ENCODE data around the gene MAGI2. TPM values are rescaled to one million over a fixed set of nuclear protein-coding genes. Genes with fewer than 3 reads are reported as not detected.
"Not testable (repeated sequence)": the region's sequence is repeated elsewhere in the genome, so short reads cannot be mapped to it uniquely, and the experiment has no call there.

The MAGI2 gene
- total RNA-seq, 2 experiments from 2014 or later = 0.03 to 0.17 TPM

DNA sequence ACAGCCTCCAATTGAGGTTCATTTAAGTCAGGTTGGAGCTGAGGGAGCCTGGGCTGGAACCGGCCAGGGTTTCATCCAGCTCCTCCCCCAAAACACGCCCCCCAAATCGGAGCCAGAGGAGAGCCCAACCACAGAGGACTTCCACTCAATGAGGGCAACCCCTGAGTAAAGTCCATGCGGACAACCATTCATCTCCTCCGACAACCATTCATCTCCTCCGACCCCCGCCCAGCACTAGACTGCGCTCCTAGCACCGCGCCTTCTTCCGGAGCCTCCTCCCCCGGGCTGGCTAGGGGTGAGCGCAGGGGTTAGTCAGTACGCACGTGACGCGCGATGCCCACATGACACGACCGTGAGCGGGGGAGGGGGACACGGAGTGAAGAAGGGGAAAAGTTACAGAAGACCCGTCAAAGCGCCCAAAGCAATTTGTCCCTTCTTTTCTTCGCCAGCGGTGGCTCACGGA, 1.4 kb downstream of the MAGI2 start:
- no peaks in the 10 kb centered on the region for H4K20me1 ChIP-seq (ENCODE audit: insufficient read depth, low read length)
- no TSS peak for BruUV-seq (replicated peaks)
- H3K4me2 ChIP-seq (ENCODE audit: low read length) = no peak overlapping the region
- no peaks in the 10 kb centered on the region for H3K36me3 ChIP-seq (ENCODE audit: insufficient read depth, low read length)
- ChIA-PET CTCF (ENCODE audit: unreplicated experiment) (no interaction called here), POLR2A (no interaction called here)
- no peak overlapping the region for H3K4me3 ChIP-seq (ENCODE audit: low read depth, low read length, poor library complexity, severe bottlenecking)
- H3K9me2 ChIP-seq (ENCODE audit: insufficient read depth, low read length) = no peaks in the 10 kb centered on the region
- H3K27ac ChIP-seq (ENCODE audit: low read depth, low read length, poor library complexity, severe bottlenecking) = no peak overlapping the region
- TF ChIP-seq EZH2phosphoT487 (IDR thresholded peaks at IDR 0.05; ENCODE audit: borderline replicate concordance, low read depth, low read length) (no peak), CTCF (conservative IDR thresholded peaks at IDR 0.05; ENCODE audit: low read length) (no peak)
- no peak for DNase-seq (ENCODE audit: low spot score)
- no peaks in the 10 kb centered on the region for H3K9me3 ChIP-seq (ENCODE audit: low read length)
- intact Hi-C loops (cut with micrococcal nuclease; ENCODE audit: unreplicated experiment) = no loop called here
- H2AFZ ChIP-seq (ENCODE audit: low read length) = no peak overlapping the region
- H3K4me1 ChIP-seq (ENCODE audit: insufficient read depth, low read length, poor library complexity, severe bottlenecking) = no peaks in the 10 kb centered on the region
- H3K79me2 ChIP-seq (ENCODE audit: insufficient read depth, low read depth, low read length) = no peaks in the 10 kb centered on the region

DNA sequence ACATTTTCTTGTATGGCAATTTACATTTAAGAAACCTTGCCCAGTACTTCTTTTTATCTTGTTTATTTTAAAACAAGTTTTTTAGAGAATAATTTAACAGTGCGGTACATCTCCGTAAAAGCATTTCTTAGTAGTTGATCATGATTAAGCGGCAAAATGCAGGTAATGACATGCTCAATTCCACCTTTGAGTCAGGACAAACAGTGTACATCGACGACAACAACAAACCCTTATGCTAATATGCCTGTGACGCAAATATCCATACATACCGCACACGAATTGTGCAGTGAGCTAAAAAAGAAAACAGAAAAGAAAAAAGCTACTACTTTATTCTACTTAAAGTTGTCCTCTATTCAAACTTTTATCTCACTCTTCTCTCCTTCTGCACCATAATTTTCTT, 1.9 kb downstream of the MAGI2 start:
- no peaks in the 10 kb centered on the region for H4K20me1 ChIP-seq (ENCODE audit: insufficient read depth, low read length)
- no peak overlapping the region for H3K27ac ChIP-seq (ENCODE audit: low read depth, low read length, poor library complexity, severe bottlenecking)
- POLR2A ChIA-PET = no interaction called here
- no peak for DNase-seq (ENCODE audit: low spot score)
- H3K4me2 ChIP-seq (ENCODE audit: low read length) = no peak overlapping the region
- H3K79me2 ChIP-seq (ENCODE audit: insufficient read depth, low read depth, low read length) = no peaks in the 10 kb centered on the region
- no peak overlapping the region for H3K4me3 ChIP-seq (ENCODE audit: low read depth, low read length, poor library complexity, severe bottlenecking)
- CTCF ChIA-PET (ENCODE audit: unreplicated experiment) = no interaction called here
- no peaks in the 10 kb centered on the region for H3K9me2 ChIP-seq (ENCODE audit: insufficient read depth, low read length)
- no peak for TF ChIP-seq EZH2phosphoT487 (IDR thresholded peaks at IDR 0.05; ENCODE audit: borderline replicate concordance, low read depth, low read length)
- TF ChIP-seq CTCF (conservative IDR thresholded peaks at IDR 0.05; ENCODE audit: low read length) = no peak
- H2AFZ ChIP-seq (ENCODE audit: low read length) = no peak overlapping the region
- intact Hi-C loops (cut with micrococcal nuclease; ENCODE audit: unreplicated experiment) = no loop called here
- BruUV-seq (replicated peaks) = no TSS peak
- no peaks in the 10 kb centered on the region for H3K9me3 ChIP-seq (ENCODE audit: low read length)
- no peaks in the 10 kb centered on the region for H3K36me3 ChIP-seq (ENCODE audit: insufficient read depth, low read length)
- H3K4me1 ChIP-seq (ENCODE audit: insufficient read depth, low read length, poor library complexity, severe bottlenecking) = no peaks in the 10 kb centered on the region

GRCh38 chr7:79442766-79443165, 10.7 kb downstream of the MAGI2 start:
- intact Hi-C loops (cut with micrococcal nuclease; ENCODE audit: unreplicated experiment); H3K27ac ChIP-seq (ENCODE audit: low read depth, low read length, poor library complexity, severe bottlenecking); H3K9me3 ChIP-seq (ENCODE audit: low read length); H3K36me3 ChIP-seq (ENCODE audit: insufficient read depth, low read length); H3K4me2 ChIP-seq (ENCODE audit: low read length); H3K79me2 ChIP-seq (ENCODE audit: insufficient read depth, low read depth, low read length); H3K4me3 ChIP-seq (ENCODE audit: low read depth, low read length, poor library complexity, severe bottlenecking); H3K4me1 ChIP-seq (ENCODE audit: insufficient read depth, low read length, poor library complexity, severe bottlenecking); H2AFZ ChIP-seq (ENCODE audit: low read length); H3K9me2 ChIP-seq (ENCODE audit: insufficient read depth, low read length); POLR2A ChIA-PET; DNase-seq (ENCODE audit: low spot score); CTCF ChIA-PET (ENCODE audit: unreplicated experiment); H4K20me1 ChIP-seq (ENCODE audit: insufficient read depth, low read length); BruUV-seq (replicated peaks): not testable (repeated sequence)
